ENCODE data around the gene GCDH. TPM values are rescaled to one million over a fixed set of nuclear protein-coding genes. Genes with fewer than 3 reads are reported as not detected.
"Not testable (repeated sequence)": the region's sequence is repeated elsewhere in the genome, so short reads cannot be mapped to it uniquely, and the experiment has no call there.

The GCDH gene
- polyA plus RNA-seq, 1 donor = 31.1 TPM

DNA sequence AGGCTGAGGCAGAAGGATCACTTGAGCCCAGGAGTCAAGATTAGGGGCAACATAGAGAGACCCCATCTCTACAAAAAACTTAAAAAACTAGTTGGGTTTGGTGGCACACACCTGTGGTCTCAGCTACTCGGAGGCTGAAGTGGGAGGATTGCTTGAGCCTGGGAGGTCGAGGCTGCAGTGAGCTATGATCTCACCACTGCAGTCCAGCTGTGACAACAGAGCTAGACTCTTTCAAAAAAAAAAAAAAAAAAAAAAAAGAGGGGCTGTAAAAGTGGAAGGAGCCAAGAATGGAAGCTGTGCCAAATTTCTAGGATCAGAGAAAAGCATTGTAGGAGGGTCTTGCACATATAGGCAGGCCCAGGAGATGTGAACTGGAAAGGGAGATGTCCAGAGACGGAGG is 19.3 kb upstream of the GCDH start:
- no peak for DNase-seq

- DNase-seq = no peak
These were observed 18.7 kb upstream of the GCDH start for GRCh38 chr19:12872255-12872654.

- no peak for DNase-seq
These were observed 17.7 kb upstream of the GCDH start for GRCh38 chr19:12872941-12873890.

DNA sequence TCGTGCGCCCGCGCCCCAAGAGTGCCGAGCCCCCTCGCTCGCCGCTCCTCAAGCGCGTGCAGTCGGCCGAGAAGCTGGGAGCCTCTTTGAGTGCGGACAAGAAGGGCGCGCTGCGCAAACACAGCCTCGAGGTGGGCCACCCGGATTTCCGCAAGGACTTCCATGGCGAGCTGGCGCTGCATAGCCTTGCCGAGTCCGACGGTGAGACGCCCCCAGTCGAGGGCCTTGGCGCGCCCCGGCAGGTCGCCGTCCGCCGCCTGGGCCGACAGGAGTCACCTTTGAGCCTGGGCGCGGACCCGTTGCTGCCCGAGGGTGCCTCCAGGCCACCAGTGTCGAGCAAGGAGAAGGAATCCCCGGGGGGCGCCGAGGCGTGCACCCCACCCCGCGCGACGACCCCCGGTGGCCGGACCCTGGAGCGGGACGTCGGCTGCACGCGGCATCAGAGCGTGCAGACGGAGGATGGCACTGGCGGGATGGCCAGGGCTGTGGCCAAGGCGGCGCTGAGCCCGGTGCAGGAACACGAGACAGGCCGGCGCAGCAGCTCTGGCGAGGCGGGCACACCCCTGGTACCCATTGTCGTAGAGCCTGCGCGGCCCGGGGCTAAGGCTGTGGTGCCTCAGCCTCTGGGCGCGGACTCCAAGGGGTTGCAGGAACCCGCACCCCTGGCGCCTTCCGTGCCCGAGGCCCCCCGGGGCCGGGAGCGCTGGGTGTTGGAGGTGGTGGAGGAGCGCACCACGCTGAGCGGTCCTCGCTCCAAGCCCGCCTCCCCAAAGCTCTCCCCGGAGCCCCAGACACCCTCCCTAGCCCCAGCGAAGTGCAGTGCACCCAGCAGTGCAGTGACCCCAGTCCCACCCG is 16.8 kb upstream of the GCDH start:
- no peak for DNase-seq

DNA sequence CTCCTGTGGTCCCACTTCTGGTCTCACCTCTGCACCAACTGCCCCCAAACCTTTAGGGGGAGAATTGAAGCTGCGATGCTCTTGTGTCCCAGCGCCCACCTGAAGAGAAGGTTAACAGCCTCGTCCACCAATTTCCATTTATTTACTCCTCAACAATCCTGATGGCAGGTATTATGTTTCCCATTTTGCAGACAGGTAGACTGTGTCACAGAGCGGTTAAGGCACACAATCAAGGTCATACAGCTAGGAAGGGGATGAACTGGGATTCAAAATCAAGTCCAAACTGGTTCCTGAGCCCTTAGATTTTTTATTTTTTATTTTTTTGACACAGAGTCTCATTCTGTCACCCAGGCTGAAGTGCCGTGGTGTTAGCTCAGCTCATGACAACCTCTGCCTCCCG is 15.9 kb upstream of the GCDH start:
- DNase-seq = no peak

DNA sequence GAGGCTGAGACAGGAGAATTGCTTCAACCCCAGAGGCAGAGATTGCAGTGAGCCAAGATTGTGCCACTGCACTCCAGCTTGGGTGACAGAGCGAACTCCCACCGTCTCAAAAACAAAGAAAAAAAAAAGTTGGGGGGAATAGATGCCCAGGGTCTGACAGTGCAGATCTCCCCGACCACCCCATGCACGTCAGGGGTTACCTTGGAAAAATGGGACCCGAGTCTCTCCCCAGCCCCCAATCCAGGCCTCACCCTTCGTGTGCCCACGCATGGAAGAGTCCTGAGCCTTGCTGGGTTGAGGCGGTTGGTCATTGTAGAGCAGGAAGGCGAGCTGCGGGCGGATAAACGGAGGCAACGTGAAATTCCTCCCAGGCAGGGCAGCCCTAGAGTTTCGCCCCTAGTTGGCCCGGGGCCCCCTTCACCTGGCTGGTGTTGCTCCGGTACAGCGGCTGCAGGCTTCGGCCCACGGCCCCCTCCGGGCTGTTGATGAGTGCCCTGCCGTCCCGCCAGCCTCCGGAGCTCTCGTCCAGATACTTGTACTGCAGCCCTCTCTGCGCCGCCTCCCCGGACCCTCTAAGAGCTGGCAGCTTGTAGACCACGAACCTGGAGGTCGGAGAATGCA is 10.3 kb upstream of the GCDH start:
- no peak for DNase-seq

GRCh38 chr19:12881172-12881808 is 9.7 kb upstream of the GCDH start, which contains the start of gene DNASE2:
TSS of gene DNASE2 (minus strand) at chr19:12881449. CDS start at chr19:12881375, 74 bp downstream.
- peak; percentile 77 for DNase-seq

DNA sequence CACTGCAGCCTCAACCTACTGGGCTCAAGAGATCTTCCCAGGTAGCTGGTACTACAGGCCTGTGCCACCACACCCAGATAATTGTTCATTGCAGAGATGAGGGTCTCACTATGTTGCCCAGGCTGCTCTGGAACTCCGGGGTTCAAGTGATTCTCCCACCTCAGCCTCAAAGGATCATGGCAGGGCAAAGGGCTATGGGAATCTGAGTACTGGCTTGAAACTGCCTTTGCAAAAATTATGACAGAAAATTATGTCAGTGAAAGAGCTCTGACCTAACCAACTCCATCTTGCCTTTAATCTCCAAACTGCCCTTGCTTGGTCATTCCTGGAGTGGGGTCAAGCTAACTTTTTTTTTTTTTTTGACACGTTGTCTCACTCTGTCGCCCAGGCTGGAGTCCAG is 8.4 kb upstream of the GCDH start:
- DNase-seq = no peak

- DNase-seq = no peak
These were observed 6.8 kb upstream of the GCDH start for GRCh38 chr19:12884202-12884601.

DNA sequence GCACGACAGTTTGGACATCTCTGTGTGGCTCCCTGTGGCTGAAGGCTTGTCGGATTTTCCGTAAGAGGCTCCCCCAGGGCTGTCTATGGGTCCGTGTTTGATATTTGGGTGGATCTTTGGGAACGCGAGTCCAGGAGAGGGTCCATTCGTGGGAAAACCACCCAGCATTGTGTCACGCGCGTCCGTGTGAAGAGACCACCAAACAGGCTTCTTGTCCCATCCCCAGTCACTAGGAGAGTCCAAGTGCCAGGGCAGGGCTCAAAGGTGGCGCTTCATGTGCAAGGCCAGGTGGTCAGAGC is 6.4 kb upstream of the GCDH start:
- DNase-seq = no peak

DNA sequence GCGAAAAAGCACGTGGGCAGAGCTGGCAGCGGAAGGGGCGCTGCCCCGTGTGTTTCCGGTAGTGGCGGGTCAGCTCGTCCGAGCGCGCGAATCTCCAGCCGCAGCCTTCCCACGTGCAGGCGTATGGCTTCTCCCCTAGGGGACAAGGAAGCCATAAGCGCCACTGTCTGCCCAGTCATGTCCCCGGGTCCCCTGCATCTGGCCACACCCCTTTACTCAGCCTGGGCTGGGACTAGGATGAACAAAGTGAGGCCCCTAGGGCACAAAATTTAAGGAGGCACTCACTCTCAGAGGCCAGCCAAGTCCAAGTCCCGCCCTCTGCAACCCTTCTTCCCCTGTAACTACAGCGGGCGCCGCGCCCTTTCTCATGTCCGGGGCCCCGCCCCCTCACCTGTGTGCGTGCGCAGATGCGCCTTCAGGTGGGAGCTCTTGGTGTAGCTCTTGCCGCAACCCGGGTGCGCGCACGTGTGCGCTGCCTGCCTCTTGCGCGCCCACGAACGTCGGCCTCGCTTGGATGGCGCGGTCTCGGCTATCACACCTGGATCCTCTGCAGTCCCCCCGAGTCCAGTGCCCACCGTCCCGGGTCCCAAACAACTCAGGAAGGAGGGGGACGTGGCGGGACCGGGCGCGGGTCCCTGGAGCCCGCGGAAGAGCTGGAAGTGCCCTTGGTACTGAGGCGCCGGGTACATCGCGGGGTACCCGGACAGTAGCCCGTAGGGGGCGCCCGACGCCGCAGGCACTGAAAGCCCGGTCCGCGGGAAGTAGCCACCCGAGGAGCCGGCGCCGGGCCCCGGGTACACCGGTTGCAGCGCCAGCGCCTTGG is 5.8 kb upstream of the GCDH start:
- DNase-seq = peak; percentile 37

DNA sequence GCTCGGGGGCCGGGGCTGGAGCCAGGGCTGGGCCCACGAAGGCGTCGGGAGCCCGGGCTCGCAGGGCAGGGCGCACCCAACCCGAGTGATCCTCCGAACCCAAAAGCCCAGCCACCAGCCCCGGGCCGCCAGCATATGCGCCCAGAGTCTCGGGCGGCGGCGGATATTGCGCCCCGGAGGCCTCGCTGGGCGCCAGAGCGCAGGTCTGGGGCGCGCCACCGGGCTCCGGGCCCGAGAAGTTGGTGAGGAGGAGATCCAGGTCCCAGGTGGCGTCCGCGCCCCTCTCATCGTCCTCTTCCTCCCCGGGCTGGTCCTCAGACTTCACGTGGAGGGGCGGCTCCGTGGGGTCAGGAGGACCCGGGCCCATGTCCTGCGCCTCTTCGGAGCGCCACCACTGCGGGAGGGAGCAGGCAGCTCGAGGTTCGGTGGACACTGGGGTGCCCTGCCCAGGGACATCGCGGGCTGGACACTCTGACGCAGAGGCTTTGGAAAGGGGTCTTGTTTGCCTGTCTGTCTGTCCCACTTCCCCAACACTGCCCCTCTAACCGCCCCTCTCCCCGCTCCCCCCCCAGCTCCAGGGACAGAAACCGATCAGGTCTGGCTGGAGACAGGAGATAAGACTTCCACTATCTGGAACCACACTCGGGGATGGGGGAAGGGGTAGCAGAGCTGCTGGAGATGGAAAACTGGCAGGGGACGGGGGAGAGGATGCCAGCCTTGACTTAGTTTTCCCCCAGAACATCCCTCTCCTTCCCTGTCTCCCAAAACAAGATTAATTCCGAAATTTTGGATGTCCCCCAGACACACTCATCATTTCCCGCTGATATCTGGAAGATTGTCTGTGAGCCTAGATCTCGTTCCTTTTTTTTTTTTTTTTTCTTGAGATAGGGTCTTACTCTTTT is 5.0 kb upstream of the GCDH start:
- no peak for DNase-seq

DNA sequence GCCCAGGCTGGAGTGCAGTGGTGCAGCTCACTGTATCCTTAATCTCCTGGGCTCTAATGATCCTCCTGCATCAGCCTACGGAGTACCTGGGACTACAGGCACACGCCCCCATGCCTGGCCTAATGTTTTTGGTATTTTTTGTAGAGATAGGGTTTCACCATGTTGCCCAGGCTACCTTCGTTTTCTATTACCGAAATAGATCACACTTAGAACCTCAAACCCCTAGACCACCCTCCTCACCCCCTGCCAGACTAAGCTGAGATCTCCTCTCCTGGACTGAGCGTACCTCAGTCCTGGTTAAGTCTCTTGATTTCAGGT is 4.3 kb upstream of the GCDH start:
- no peak for DNase-seq

DNA sequence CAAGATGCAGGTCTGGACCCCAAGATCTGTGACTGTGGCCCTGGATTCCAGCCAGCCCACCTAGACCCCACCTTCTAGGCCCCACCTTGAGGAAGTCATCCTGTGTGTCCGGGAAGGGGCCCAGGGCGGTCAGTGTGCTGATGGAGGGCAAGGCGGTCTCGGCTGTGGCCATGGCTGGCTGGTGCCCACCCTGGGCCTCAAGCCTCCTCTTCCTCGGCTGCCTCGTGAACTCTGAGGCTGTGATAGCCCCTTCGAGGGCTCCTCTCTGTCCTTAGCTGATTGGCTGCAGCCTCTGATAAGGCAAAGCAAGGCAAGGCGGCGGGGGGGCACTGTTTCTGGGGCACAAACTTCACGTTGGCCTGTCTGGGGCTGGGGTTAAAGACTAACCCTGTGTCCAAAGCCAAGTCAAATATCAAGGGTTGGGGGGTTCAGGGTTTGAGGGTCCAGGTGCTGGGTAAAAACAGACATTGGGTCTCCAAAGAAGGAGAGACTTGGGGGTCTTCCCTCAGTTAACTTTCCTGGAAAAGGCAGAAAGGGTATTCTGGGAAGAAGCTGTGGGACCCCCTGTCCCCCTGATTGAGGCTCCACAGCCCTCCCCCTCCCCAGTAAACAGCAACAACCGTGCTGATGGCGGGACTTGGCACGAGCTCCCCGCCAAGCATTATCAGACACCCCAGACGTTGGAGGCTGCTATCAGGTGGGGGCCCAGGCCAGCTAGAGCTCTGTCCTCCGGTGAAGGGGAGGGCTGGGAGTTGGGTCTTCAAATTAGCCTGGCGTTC is 3.8 kb upstream of the GCDH start, which contains the start of gene KLF1:
Gene KLF1, minus strand, starts transcription at position 233 of the 779 bp plus-strand sequence. Its CDS starts 61 bp downstream, at position 172.
- no peak for DNase-seq

DNA sequence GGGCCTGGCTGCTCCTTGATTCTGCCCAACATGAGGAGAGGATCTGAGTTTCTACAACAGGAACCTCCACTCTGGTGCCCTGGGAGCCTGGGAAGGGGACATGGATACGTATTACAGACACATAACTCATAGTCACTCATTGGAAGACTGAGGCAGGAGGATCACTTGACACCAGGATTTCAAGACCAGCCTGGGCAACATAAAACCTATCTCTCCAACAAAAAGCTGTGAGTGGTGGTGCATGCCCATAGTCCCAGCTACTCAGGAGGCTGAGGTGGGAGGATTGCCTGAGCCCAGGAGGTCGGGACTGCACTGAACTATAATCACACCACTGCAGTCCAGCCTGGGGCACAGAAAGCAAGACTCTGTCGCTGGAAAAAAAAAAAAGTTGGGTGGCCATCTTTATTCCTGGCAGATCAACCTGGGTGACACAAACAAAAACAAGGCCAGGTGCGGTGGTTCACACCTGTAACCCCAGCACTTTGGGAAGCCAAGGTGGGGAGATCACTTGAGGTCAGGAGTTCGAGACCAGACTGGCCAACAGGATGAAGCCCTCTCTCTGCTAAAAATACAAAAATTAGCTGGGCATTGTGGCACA is 2.9 kb upstream of the GCDH start:
- no peak for DNase-seq

- not testable (repeated sequence) for DNase-seq
These were observed 617 bp upstream of the GCDH start for GRCh38 chr19:12890299-12890786.

- no peak for DNase-seq
These were observed 627 bp downstream of the GCDH start for GRCh38 chr19:12891553-12892021.

DNA sequence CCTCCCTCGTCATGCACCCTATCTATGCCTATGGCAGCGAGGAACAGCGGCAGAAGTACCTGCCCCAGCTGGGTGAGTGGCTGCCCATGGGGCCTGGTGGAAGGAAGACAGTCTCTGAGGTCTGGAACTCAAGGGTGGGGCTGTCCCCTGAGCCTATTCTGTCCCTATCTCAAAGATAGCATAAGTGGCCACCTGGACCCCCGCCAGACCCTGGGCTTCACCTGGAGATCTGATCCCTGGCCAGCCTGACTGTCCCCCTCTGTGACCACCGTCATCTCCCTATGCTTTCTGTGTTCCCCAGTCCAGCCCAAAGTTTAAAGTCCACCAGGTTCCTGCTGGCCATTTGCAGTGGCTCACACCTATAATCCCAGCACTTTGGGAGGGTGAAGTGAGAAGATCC is 2.6 kb downstream of the GCDH start:
- no peak for DNase-seq

GRCh38 chr19:12896460-12896859 is 5.5 kb downstream of the GCDH start:
- DNase-seq = no peak
